SK-N-SH treated with all-trans-retinoic acid at 6 μM for 48 hours (cell line): Measurements from ENCODE around the gene CNNM3.

Experiments
- ATAC-seq: fragments of 200-7000 bp; cut with Tn5 transposase; 3 replicates; pipeline ENCODE4 v1.9.1; 2020; ENCODE audit warnings: mild to moderate bottlenecking, moderate library complexity
- ARNTL ChIP-seq: fragments of 450-650 bp; formaldehyde crosslinking; IDR thresholded peaks from 2 replicates; pipeline ENCODE4 v1.5.0; 2020; ENCODE audit warnings: low read depth, mild to moderate bottlenecking, moderate library complexity, borderline replicate concordance
- CREB5 ChIP-seq: fragments of 250-450 bp; sonication (Bioruptor Pico); IDR thresholded peaks from 2 replicates; pipeline ENCODE4 v1.5.1; 2020; ENCODE audit warnings: low read depth, mild to moderate bottlenecking, moderate library complexity
- CSDC2 ChIP-seq: fragments of 250-450 bp; sonication (Bioruptor Pico); IDR thresholded peaks from 2 replicates; pipeline ENCODE4 v1.5.0; 2020; ENCODE audit warnings: mild to moderate bottlenecking, moderate library complexity
- CSRNP3 ChIP-seq: fragments of 250-450 bp; sonication (Bioruptor Pico); IDR thresholded peaks from 2 replicates; pipeline ENCODE4 v1.5.1; 2021; ENCODE audit warnings: mild to moderate bottlenecking, moderate library complexity
- ESRRG ChIP-seq: fragments of 250-450 bp; sonication (Bioruptor Pico); IDR thresholded peaks from 2 replicates; pipeline ENCODE4 v1.6.1; 2021; ENCODE audit warnings: mild to moderate bottlenecking
- GLIS3 ChIP-seq: fragments of 250-450 bp; sonication (Bioruptor Pico); IDR thresholded peaks from 2 replicates; pipeline ENCODE4 v1.5.0; 2020; ENCODE audit warnings: mild to moderate bottlenecking, moderate library complexity
- OSR1 ChIP-seq: fragments of 250-450 bp; sonication (Bioruptor Pico); IDR thresholded peaks from 2 replicates; pipeline ENCODE4 v1.8.0; 2022; ENCODE audit warnings: moderate library complexity, mild to moderate bottlenecking, inconsistent platforms
- PATZ1 ChIP-seq: fragments of 250-450 bp; sonication (Bioruptor Pico); IDR thresholded peaks from 2 replicates; pipeline ENCODE4 v1.8.0; 2020; ENCODE audit warnings: mild to moderate bottlenecking, moderate library complexity, borderline replicate concordance
- POU6F1 ChIP-seq: fragments of 250-450 bp; sonication (Bioruptor Pico); IDR thresholded peaks from 2 replicates; pipeline ENCODE4 v1.8.0; 2021; ENCODE audit warnings: low read depth, mild to moderate bottlenecking, moderate library complexity, borderline replicate concordance
- PPARA ChIP-seq: fragments of 250-450 bp; sonication (Bioruptor Pico); IDR thresholded peaks from 2 replicates; pipeline ENCODE4 v1.5.0; 2020; ENCODE audit warnings: mild to moderate bottlenecking, borderline replicate concordance
- RARB ChIP-seq: fragments of 250-450 bp; sonication (Bioruptor Pico); IDR thresholded peaks from 2 replicates; pipeline ENCODE4 v1.8.0; 2021; ENCODE audit warnings: mild to moderate bottlenecking, moderate library complexity
- SNAI2 ChIP-seq: fragments of 250-450 bp; sonication (Bioruptor Pico); IDR thresholded peaks from 2 replicates; pipeline ENCODE4 v1.5.0; 2020; ENCODE audit warnings: mild to moderate bottlenecking, moderate library complexity
- TCF4 ChIP-seq: fragments of 250-450 bp; sonication (Bioruptor Pico); IDR thresholded peaks from 2 replicates; pipeline ENCODE4 v1.8.0; 2021; ENCODE audit warnings: mild to moderate bottlenecking, moderate library complexity, borderline replicate concordance
- TOX ChIP-seq: fragments of 250-450 bp; sonication (Bioruptor Pico); IDR thresholded peaks from 2 replicates; pipeline ENCODE4 v1.8.0; 2021; ENCODE audit warnings: mild to moderate bottlenecking, moderate library complexity, borderline replicate concordance
- TSHZ2 ChIP-seq: fragments of 250-450 bp; sonication (Bioruptor Pico); IDR thresholded peaks from 2 replicates; pipeline ENCODE4 v1.5.0; 2020; ENCODE audit warnings: mild to moderate bottlenecking, moderate library complexity
- ZC3H10 ChIP-seq: fragments of 250-450 bp; sonication (Bioruptor Pico); IDR thresholded peaks from 2 replicates; pipeline ENCODE4 v1.5.1; 2021; ENCODE audit warnings: mild to moderate bottlenecking, moderate library complexity
- ZFP3 ChIP-seq: fragments of 250-450 bp; sonication (Bioruptor Pico); IDR thresholded peaks from 2 replicates; pipeline ENCODE4 v1.5.0; 2020; ENCODE audit warnings: mild to moderate bottlenecking, moderate library complexity
- ZFP30 ChIP-seq: fragments of 450-650 bp; formaldehyde crosslinking; IDR thresholded peaks from 2 replicates; pipeline ENCODE4 v1.5.0; 2022; ENCODE audit warnings: mild to moderate bottlenecking, moderate library complexity
- ZNF565 ChIP-seq: fragments of 450-650 bp; formaldehyde crosslinking; conservative IDR thresholded peaks from 2 replicates; pipeline ENCODE4 v1.5.0; 2020; ENCODE audit warnings: low read depth, mild to moderate bottlenecking, moderate library complexity
- ZNF8 ChIP-seq: fragments of 450-650 bp; formaldehyde crosslinking; IDR thresholded peaks from 2 replicates; pipeline ENCODE4 v1.5.0; 2020; ENCODE audit warnings: mild to moderate bottlenecking, moderate library complexity

The CNNM3 gene

GRCh38 chr2:96878796-96879544 lies 62.9 kb downstream of the CNNM3 start:
- TF ChIP-seq OSR1 (CRISPR knock-in tag), result no peak
- TF ChIP-seq ESRRG (CRISPR knock-in tag), result no peak
- no peak for TF ChIP-seq POU6F1
- no peak for TF ChIP-seq CSRNP3 (CRISPR knock-in tag)
- no peak for TF ChIP-seq CSDC2 (CRISPR knock-in tag)
- TF ChIP-seq GLIS3 (CRISPR knock-in tag), result no peak
- TF ChIP-seq ZNF8, result no peak
- no peak for TF ChIP-seq PPARA
- no peak for TF ChIP-seq PATZ1
- no peak for TF ChIP-seq ZC3H10
- no peak for TF ChIP-seq TSHZ2 (CRISPR knock-in tag)
- no peak for ATAC-seq

- ATAC-seq, result no peak
- TF ChIP-seq ESRRG (CRISPR knock-in tag), result no peak
- TF ChIP-seq PPARA, result no peak
- TF ChIP-seq ZNF8, result no peak
- TF ChIP-seq CSRNP3 (CRISPR knock-in tag), result no peak
- no peak for TF ChIP-seq ZFP3
- TF ChIP-seq TCF4 (CRISPR knock-in tag), result no peak
- TF ChIP-seq POU6F1, result no peak
- TF ChIP-seq CSDC2 (CRISPR knock-in tag), result no peak
- TF ChIP-seq RARB (CRISPR knock-in tag), result no peak
- no peak for TF ChIP-seq ARNTL (CRISPR knock-in tag)
- no peak for TF ChIP-seq ZNF565 (CRISPR knock-in tag)
- TF ChIP-seq ZC3H10, result no peak
- no peak for TF ChIP-seq ZFP30 (CRISPR knock-in tag)
- TF ChIP-seq TSHZ2 (CRISPR knock-in tag), result no peak
- no peak for TF ChIP-seq OSR1 (CRISPR knock-in tag)
- TF ChIP-seq SNAI2 (CRISPR knock-in tag), result no peak
- TF ChIP-seq CREB5, result no peak
- no peak for TF ChIP-seq PATZ1
- no peak for TF ChIP-seq TOX (CRISPR knock-in tag)
These were observed 63.5 kb downstream of the CNNM3 start for GRCh38 chr2:96879545-96880040.
